Suprapubic skin (tissue), 4 donors: ENCODE data around the gene SRF. TPM values are rescaled to one million over a fixed set of nuclear protein-coding genes. Genes with fewer than 3 reads are reported as not detected.
"Not testable (repeated sequence)": the region's sequence is repeated elsewhere in the genome, so short reads cannot be mapped to it uniquely, and the experiment has no call there.

ENCODE experiments used
- DNase-seq, 2 donors: peaks; one replicate each; pipeline ENCODE4 v3.0.0-alpha.2; 2019; ENCODE audit warnings: low spot score in 2 of 2
- H3K27ac ChIP-seq: fragments of 200-600 bp; sonication (generic); one replicate; pipeline ENCODE4 v1.5.1; 2019
- H3K27me3 ChIP-seq: fragments of 200-600 bp; sonication (generic); one replicate; pipeline ENCODE4 v1.5.1; 2019
- H3K36me3 ChIP-seq: fragments of 200-600 bp; sonication (generic); one replicate; pipeline ENCODE4 v1.5.1; 2019
- H3K4me1 ChIP-seq: fragments of 200-600 bp; sonication (generic); one replicate; pipeline ENCODE4 v1.5.1; 2019
- H3K4me3 ChIP-seq: fragments of 200-600 bp; sonication (generic); one replicate; pipeline ENCODE4 v1.5.1; 2019; ENCODE audit warnings: mild to moderate bottlenecking
- H3K9me3 ChIP-seq: fragments of 200-600 bp; sonication (generic); one replicate; pipeline ENCODE4 v1.5.1; 2019
- EP300 ChIP-seq: sonication (generic); formaldehyde crosslinking; IDR thresholded peaks from one replicate; pipeline ENCODE4 v1.6.1; 2017; ENCODE audit warnings: antibody characterized with exemption
- POLR2A ChIP-seq, 2 donors: fragments of 450-650 bp; IDR thresholded peaks; one replicate each; pipeline ENCODE4 v1.6.1; 2017; ENCODE audit warnings: antibody characterized with exemption in 2 of 2, mild to moderate bottlenecking in 2 of 2, moderate library complexity in 2 of 2
- POLR2AphosphoS5 ChIP-seq, 3 donors: sonication (generic); formaldehyde crosslinking; IDR thresholded peaks; one replicate each; pipeline ENCODE4 v1.6.1; 2017; ENCODE audit warnings: antibody characterized with exemption in 3 of 3
- WGBS: methylation state at CpG from one replicate; pipeline ENCODE4 v1.1.5; 2018; 5-methylcytosine and 5-hydroxymethylcytosine counted together
- total RNA-seq, 4 donors: library from RNA; depleted of rRNA; stranded (reverse); fragments of >200 nt; gene quantifications; one replicate each; pipeline ENCODE4 v1.1.0, GENCODE V29; 2016
- TF ChIP-seq, protein P1 (sequence below), 2 donors: fragments of 200-600 bp in 1 of 2; fragments of 450-650 bp in 1 of 2; sonication (generic) in 1 of 2; IDR thresholded peaks; one replicate each; pipeline ENCODE4 v1.5.1; 2016 to 2019; ENCODE audit warnings: antibody characterized with exemption in 2 of 2, mild to moderate bottlenecking in 1 of 2, moderate library complexity in 1 of 2

The SRF gene
- total RNA-seq, 4 donors from 2014 or later, result 19.6 to 33.2 (median 28.9) TPM

DNA sequence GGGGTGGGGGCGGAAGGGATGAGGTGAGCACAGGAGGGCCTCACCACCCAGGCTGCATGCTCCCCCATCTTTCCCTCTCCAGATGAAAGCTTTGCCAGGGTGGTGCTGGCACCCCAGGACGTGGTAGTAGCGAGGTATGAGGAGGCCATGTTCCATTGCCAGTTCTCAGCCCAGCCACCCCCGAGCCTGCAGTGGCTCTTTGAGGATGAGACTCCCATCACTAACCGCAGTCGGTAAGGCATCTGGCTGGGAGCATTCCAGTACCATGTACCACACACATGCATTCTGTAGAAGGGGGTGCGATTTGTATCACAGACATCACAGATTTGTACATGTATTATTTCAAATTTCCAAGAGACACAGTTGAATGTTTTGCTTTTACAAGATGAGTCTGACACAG, 40.6 kb upstream of the SRF start:
- H3K36me3 ChIP-seq, result peaks cover 13% of the 10 kb centered on the region
- 88% methylated on average over 5 of the region's 7 CpGs for WGBS
- no peak for DNase-seq
- no peaks in the 10 kb centered on the region for H3K27me3 ChIP-seq
- H3K9me3 ChIP-seq, result no peaks in the 10 kb centered on the region
- no peak overlapping the region for H3K27ac ChIP-seq
- no peak overlapping the region for H3K4me3 ChIP-seq
- peaks cover 20% of the 10 kb centered on the region for H3K4me1 ChIP-seq
- TF ChIP-seq, protein P1, sequence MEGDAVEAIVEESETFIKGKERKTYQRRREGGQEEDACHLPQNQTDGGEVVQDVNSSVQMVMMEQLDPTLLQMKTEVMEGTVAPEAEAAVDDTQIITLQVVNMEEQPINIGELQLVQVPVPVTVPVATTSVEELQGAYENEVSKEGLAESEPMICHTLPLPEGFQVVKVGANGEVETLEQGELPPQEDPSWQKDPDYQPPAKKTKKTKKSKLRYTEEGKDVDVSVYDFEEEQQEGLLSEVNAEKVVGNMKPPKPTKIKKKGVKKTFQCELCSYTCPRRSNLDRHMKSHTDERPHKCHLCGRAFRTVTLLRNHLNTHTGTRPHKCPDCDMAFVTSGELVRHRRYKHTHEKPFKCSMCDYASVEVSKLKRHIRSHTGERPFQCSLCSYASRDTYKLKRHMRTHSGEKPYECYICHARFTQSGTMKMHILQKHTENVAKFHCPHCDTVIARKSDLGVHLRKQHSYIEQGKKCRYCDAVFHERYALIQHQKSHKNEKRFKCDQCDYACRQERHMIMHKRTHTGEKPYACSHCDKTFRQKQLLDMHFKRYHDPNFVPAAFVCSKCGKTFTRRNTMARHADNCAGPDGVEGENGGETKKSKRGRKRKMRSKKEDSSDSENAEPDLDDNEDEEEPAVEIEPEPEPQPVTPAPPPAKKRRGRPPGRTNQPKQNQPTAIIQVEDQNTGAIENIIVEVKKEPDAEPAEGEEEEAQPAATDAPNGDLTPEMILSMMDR (IDR thresholded peaks at IDR 0.05), result no peak
- no peak for TF ChIP-seq POLR2A (IDR thresholded peaks at IDR 0.05)
- no peak for TF ChIP-seq POLR2AphosphoS5 (IDR thresholded peaks at IDR 0.05)
- TF ChIP-seq EP300, result no peak

DNA sequence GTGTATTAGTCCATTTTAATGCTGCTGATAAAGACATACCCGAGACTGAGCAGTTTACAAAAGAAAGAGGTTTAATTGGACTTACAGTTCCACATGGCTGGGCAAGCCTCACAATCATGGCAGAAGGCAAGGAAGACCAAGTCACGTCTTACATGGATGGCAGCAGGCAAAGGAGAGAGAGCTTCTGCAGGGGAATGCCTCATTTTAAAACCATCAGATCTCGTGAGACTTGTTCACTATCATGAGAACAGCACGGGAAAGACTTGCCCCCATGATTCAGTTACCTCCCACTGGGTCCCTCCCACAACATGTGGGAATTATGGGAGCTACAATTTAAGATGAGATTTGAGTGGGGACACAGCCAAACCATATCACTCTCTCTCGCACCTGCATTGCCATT, 39.7 kb upstream of the SRF start:
- not testable (repeated sequence) for H3K4me3 ChIP-seq, H3K27me3 ChIP-seq, H3K9me3 ChIP-seq, H3K27ac ChIP-seq, DNase-seq
- WGBS, result 75% methylated on average over 5 of the region's 5 CpGs
- peaks cover 15% of the 10 kb centered on the region for H3K4me1 ChIP-seq
- peaks cover 13% of the 10 kb centered on the region for H3K36me3 ChIP-seq

DNA sequence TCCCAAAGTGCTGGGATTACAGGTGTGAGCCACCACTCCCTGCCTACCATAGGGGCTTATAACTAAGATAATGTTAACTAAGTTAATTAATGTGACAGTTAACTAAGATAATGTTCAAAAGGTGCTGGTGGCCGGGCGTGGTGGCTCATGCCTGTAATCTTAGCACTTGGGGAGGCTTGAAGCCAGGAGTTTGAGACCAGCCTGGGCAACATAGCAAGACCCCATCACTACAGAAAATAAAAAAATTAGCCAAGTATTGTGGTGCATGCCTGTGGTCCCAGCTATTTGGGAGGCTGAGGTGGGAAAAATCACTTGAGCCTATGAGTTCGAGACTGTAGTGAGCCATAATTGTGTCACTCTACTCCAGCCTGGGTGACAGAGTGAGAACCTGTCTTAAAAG, 32.8 kb upstream of the SRF start:
- peaks cover 9% of the 10 kb centered on the region for H3K36me3 ChIP-seq
- no peaks in the 10 kb centered on the region for H3K27me3 ChIP-seq
- TF ChIP-seq, protein P1 (IDR thresholded peaks at IDR 0.05), result no peak
- no peak for TF ChIP-seq POLR2AphosphoS5 (IDR thresholded peaks at IDR 0.05)
- no peak for TF ChIP-seq POLR2A (IDR thresholded peaks at IDR 0.05)
- TF ChIP-seq EP300, result no peak
- 94% methylated on average over 3 of the region's 3 CpGs for WGBS
- no peaks in the 10 kb centered on the region for H3K9me3 ChIP-seq
- no peak overlapping the region for H3K27ac ChIP-seq
- H3K4me1 ChIP-seq, result peaks cover 1% of the 10 kb centered on the region
- H3K4me3 ChIP-seq, result no peak overlapping the region
- DNase-seq, result no peak

DNA sequence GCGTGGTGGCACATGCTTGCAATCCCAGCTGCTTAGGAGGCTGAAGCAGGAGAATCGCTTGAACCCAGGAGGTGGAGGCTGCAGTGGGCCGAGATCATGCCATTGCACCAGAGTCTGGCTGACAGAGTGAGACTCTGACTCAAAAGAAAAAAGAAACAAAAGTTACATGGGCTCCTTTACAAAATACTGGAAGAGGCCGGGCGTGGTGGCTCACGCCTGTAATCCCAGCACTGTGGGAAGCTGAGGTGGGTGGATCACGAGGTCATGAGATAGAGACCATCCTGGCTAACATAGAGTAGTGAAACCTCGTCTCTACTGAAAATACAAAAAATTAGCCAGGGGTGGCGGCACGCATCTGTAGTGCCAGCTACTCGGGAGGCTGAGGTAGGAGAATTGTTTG, 31.1 kb upstream of the SRF start:
- 87% methylated on average over 11 of the region's 11 CpGs for WGBS
- not testable (repeated sequence) for DNase-seq, H3K27me3 ChIP-seq

DNA sequence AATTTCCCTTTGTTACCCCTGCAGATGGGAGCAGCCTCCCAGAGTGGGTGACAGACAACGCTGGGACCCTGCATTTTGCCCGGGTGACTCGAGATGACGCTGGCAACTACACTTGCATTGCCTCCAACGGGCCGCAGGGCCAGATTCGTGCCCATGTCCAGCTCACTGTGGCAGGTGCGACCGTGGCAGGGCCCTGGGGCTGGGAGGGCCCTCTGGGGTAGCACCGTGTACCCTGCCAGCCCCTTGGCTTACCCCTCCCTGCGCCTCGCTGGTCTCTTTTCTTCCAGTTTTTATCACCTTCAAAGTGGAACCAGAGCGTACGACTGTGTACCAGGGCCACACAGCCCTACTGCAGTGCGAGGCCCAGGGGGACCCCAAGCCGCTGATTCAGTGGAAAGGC, 29.4 kb upstream of the SRF start:
- no peak for TF ChIP-seq POLR2AphosphoS5 (IDR thresholded peaks at IDR 0.05)
- no peak for TF ChIP-seq EP300
- TF ChIP-seq POLR2A (IDR thresholded peaks at IDR 0.05), result no peak
- TF ChIP-seq, protein P1 (IDR thresholded peaks at IDR 0.05), result no peak
- peaks cover 9% of the 10 kb centered on the region for H3K4me1 ChIP-seq
- H3K27ac ChIP-seq, result no peak overlapping the region
- 82% methylated on average over 16 of the region's 16 CpGs for WGBS
- H3K4me3 ChIP-seq, result no peak overlapping the region
- DNase-seq, result no peak
- peaks cover 15% of the 10 kb centered on the region for H3K36me3 ChIP-seq
- no peaks in the 10 kb centered on the region for H3K27me3 ChIP-seq
- no peaks in the 10 kb centered on the region for H3K9me3 ChIP-seq

More for the DNA sequence above, 31.1 kb upstream of the SRF start:
- not testable (repeated sequence) for H3K36me3 ChIP-seq, H3K4me3 ChIP-seq, H3K9me3 ChIP-seq, H3K4me1 ChIP-seq, H3K27ac ChIP-seq

DNA sequence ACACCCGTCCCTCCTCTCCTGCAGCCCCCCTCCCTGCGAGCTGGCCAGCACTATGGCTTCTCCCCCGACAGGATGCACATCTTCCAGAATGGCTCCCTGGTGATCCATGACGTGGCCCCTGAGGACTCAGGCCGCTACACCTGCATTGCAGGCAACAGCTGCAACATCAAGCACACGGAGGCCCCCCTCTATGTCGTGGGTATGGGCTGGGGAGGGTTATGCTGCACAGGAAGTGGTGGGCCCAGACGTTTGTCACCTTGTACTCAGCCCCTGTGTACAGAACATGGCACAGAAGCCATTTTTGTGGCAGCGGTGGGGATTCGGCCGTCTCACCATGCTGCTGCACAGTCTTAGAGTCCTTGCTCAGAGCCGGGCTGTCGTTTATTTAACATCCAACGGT, 29.0 kb upstream of the SRF start:
- H3K4me3 ChIP-seq, result no peak overlapping the region
- no peak overlapping the region for H3K27ac ChIP-seq
- TF ChIP-seq, protein P1 (IDR thresholded peaks at IDR 0.05), result no peak
- TF ChIP-seq POLR2AphosphoS5 (IDR thresholded peaks at IDR 0.05), result no peak
- TF ChIP-seq POLR2A (IDR thresholded peaks at IDR 0.05), result no peak
- no peak for TF ChIP-seq EP300
- H3K9me3 ChIP-seq, result no peaks in the 10 kb centered on the region
- WGBS, result 75% methylated on average over 10 of the region's 14 CpGs
- peaks cover 9% of the 10 kb centered on the region for H3K4me1 ChIP-seq
- H3K36me3 ChIP-seq, result peaks cover 18% of the 10 kb centered on the region
- no peak for DNase-seq
- no peaks in the 10 kb centered on the region for H3K27me3 ChIP-seq
